Activated CD8-positive, alpha-beta memory T cell treated with anti-CD3 and anti-CD28 coated beads, Interleukin-2, amount 50 U/mL, for 24 hours (primary cell): Measurements from ENCODE around the gene PNLIPRP1.

Source experiments
- DNase-seq: peaks from one replicate; pipeline ENCODE4 v3.0.0-alpha.2; 2020; ENCODE audit errors: extremely low read depth

The PNLIPRP1 gene

GRCh38 chr10:116590590-116591444 is at the start of gene PNLIPRP1:
TSS of gene PNLIPRP1 (plus strand) at chr10:116590959. CDS start at chr10:116591130, 171 bp downstream.
- DNase-seq: no peak

- DNase-seq: no peak
These were observed 48.6 kb upstream of the PNLIPRP1 start for GRCh38 chr10:116542007-116542677.

GRCh38 chr10:116545122-116545521 is 45.6 kb upstream of the PNLIPRP1 start:
- no peak for DNase-seq

GRCh38 chr10:116545756-116546155 is 45.0 kb upstream of the PNLIPRP1 start, which contains the start of gene PNLIP:
TSS of gene PNLIP (plus strand) at chr10:116545931. CDS start at chr10:116546093, 162 bp downstream.
- DNase-seq: no peak

GRCh38 chr10:116548301-116548700 is 42.5 kb upstream of the PNLIPRP1 start:
- no peak for DNase-seq

- no peak for DNase-seq
These were observed 37.3 kb upstream of the PNLIPRP1 start for GRCh38 chr10:116553378-116553980.

GRCh38 chr10:116554628-116555027 is 36.1 kb upstream of the PNLIPRP1 start:
- DNase-seq: no peak

GRCh38 chr10:116555880-116556279 is 34.9 kb upstream of the PNLIPRP1 start:
- DNase-seq: no peak

GRCh38 chr10:116557305-116557880 is 33.4 kb upstream of the PNLIPRP1 start:
- no peak for DNase-seq

- DNase-seq: no peak
These were observed 25.2 kb upstream of the PNLIPRP1 start for GRCh38 chr10:116565534-116565933.

- no peak for DNase-seq
These were observed 23.8 kb upstream of the PNLIPRP1 start for GRCh38 chr10:116566932-116567331.

- no peak for DNase-seq
These were observed 23.4 kb upstream of the PNLIPRP1 start for GRCh38 chr10:116567335-116567734.

GRCh38 chr10:116574797-116575196 is 16.0 kb upstream of the PNLIPRP1 start:
- no peak for DNase-seq

GRCh38 chr10:116587878-116588591 is 2.7 kb upstream of the PNLIPRP1 start:
- DNase-seq: no peak

GRCh38 chr10:116588995-116589394 is 1.8 kb upstream of the PNLIPRP1 start:
- no peak for DNase-seq

- DNase-seq: no peak
These were observed 833 bp upstream of the PNLIPRP1 start for GRCh38 chr10:116589926-116590325.

GRCh38 chr10:116593139-116593740 is 2.5 kb downstream of the PNLIPRP1 start:
- DNase-seq: no peak

GRCh38 chr10:116594525-116595035 is 3.8 kb downstream of the PNLIPRP1 start:
- no peak for DNase-seq

- DNase-seq: no peak
These were observed 5.3 kb downstream of the PNLIPRP1 start for GRCh38 chr10:116596062-116596461.

- no peak for DNase-seq
These were observed 6.8 kb downstream of the PNLIPRP1 start for GRCh38 chr10:116597543-116597942.

GRCh38 chr10:116598329-116598728 is 7.6 kb downstream of the PNLIPRP1 start:
- no peak for DNase-seq
